ENCODE measurements around the gene LRFN2. TPM values are rescaled to one million over a fixed set of nuclear protein-coding genes. Genes with fewer than 3 reads are reported as not detected.

LRFN2 gene
- total RNA-seq, 1 donor from 2014 or later = not detected

DNA sequence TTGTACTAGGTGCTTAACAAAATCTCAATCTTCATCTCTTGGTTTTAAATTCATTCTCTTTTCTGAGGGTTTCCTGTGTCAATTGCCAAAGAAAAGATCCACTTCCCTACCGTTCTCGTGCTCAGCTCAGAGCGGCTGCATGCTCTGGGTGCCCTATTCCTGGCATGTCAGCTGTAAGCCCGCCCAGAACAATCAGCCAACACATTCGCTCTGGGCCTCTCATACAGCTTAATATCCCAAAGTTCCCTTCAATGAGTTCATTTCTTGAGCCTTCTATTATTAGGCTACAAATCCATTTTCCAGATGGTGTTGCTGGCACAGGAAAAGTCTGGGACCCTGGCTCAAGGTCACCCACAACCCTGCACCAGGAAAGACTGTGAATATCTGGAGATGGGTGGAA, 24.3 kb upstream of the LRFN2 start:
- H3K27ac Mint-ChIP-seq = no peak overlapping the region
- H3K4me3 Mint-ChIP-seq (ENCODE audit: low read depth) = no peak overlapping the region
- H3K9me3 Mint-ChIP-seq = no peaks in the 10 kb centered on the region
- no peaks in the 10 kb centered on the region for H3K36me3 Mint-ChIP-seq (ENCODE audit: low read depth)
- DNase-seq (ENCODE audit: low spot score) = no peak
- intact Hi-C loops (cut with micrococcal nuclease) = no loop called here
- no peaks in the 10 kb centered on the region for H3K4me1 Mint-ChIP-seq (ENCODE audit: low read depth)
- H3K27me3 Mint-ChIP-seq (ENCODE audit: low read depth) = peaks cover 32% of the 10 kb centered on the region

GRCh38 chr6:40610229-40610628, 23.1 kb upstream of the LRFN2 start:
- intact Hi-C loops (cut with micrococcal nuclease) = no loop called here
- no peaks in the 10 kb centered on the region for H3K36me3 Mint-ChIP-seq (ENCODE audit: low read depth)
- no peaks in the 10 kb centered on the region for H3K9me3 Mint-ChIP-seq
- H3K27me3 Mint-ChIP-seq (ENCODE audit: low read depth) = peaks cover 33% of the 10 kb centered on the region
- no peaks in the 10 kb centered on the region for H3K4me1 Mint-ChIP-seq (ENCODE audit: low read depth)
- H3K27ac Mint-ChIP-seq = no peak overlapping the region
- no peak overlapping the region for H3K4me3 Mint-ChIP-seq (ENCODE audit: low read depth)
- DNase-seq (ENCODE audit: low spot score) = no peak

DNA sequence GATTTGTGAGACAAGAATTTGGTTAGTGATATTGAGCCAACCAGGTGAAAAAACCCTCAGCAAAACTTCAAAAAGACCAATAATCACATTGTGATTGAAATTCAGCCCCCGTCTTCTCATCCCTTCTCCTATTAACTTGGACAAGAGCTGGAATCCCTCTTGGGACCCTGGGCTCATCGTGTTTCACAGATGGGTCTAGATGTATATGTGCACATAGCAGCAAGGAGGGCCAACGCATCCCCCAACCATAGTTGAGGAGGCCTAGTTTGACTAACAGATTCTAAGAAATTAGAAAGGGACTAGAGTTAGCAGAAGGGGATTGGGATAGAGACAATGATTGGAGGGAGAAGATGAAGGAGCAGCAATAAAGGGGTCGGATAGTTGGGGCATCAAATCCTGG, 19.8 kb upstream of the LRFN2 start:
- H3K9me3 Mint-ChIP-seq = no peaks in the 10 kb centered on the region
- peaks cover 45% of the 10 kb centered on the region for H3K27me3 Mint-ChIP-seq (ENCODE audit: low read depth)
- H3K4me3 Mint-ChIP-seq (ENCODE audit: low read depth) = no peak overlapping the region
- intact Hi-C loops (cut with micrococcal nuclease) = no loop called here
- H3K4me1 Mint-ChIP-seq (ENCODE audit: low read depth) = no peaks in the 10 kb centered on the region
- no peak overlapping the region for H3K27ac Mint-ChIP-seq
- DNase-seq (ENCODE audit: low spot score) = no peak
- H3K36me3 Mint-ChIP-seq (ENCODE audit: low read depth) = no peaks in the 10 kb centered on the region

- H3K4me3 Mint-ChIP-seq (ENCODE audit: low read depth) = no peak overlapping the region
- no peak overlapping the region for H3K27ac Mint-ChIP-seq
- H3K4me1 Mint-ChIP-seq (ENCODE audit: low read depth) = no peaks in the 10 kb centered on the region
- H3K27me3 Mint-ChIP-seq (ENCODE audit: low read depth) = peaks cover 47% of the 10 kb centered on the region
- no peaks in the 10 kb centered on the region for H3K9me3 Mint-ChIP-seq
- H3K36me3 Mint-ChIP-seq (ENCODE audit: low read depth) = no peaks in the 10 kb centered on the region
- DNase-seq (ENCODE audit: low spot score) = no peak
- intact Hi-C loops (cut with micrococcal nuclease) = no loop called here
These were observed 19.4 kb upstream of the LRFN2 start for GRCh38 chr6:40606526-40606925.

DNA sequence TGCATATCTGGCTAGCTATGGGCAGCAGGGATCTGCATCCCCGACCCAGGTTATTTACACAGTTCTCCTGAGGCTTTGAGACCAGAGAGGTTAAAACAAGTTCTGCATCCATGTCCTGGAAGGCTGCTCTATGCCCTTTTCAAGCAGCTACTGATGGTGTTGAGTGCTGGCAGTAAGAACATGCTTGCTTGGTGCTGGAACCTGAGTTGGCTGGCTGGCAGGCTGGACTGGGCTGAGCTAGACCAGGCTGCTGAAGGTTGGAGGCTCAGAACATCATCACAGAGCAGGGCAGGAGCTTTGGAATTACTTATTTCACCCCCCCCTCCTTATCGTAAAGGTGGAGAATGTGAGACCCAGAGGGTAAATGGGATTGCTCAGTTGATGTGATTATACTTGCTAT, 16.9 kb upstream of the LRFN2 start:
- no peaks in the 10 kb centered on the region for H3K9me3 Mint-ChIP-seq

DNA sequence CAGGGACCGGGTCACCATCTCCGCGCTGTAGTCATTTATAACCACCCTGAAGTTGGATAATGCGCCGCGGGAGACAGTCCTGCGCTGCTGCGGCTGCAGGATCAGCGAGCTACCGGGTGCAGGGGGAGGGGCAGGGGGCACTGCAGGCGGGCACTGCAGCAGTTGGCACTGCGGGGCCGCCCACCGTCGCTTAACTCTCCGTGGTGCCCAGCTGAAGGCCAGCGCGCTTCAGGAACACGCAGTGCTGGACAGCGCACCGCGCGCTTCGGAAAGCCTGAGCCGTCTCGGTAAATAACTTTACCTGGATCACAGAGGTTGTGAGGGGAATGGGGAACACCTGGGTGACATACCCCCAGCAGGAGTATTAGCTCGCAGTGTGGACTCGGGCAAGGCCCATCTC, 12.4 kb upstream of the LRFN2 start:
- H3K27me3 Mint-ChIP-seq (ENCODE audit: low read depth) = peaks cover 40% of the 10 kb centered on the region
- intact Hi-C loops (cut with micrococcal nuclease) = no loop called here
- H3K9me3 Mint-ChIP-seq = no peaks in the 10 kb centered on the region
- no peaks in the 10 kb centered on the region for H3K36me3 Mint-ChIP-seq (ENCODE audit: low read depth)
- no peak overlapping the region for H3K4me3 Mint-ChIP-seq (ENCODE audit: low read depth)
- H3K4me1 Mint-ChIP-seq (ENCODE audit: low read depth) = peaks cover 2% of the 10 kb centered on the region
- no peak overlapping the region for H3K27ac Mint-ChIP-seq
- no peak for DNase-seq (ENCODE audit: low spot score)

More for the DNA sequence above, 16.9 kb upstream of the LRFN2 start:
- no peaks in the 10 kb centered on the region for H3K4me1 Mint-ChIP-seq (ENCODE audit: low read depth)
- H3K27me3 Mint-ChIP-seq (ENCODE audit: low read depth) = peaks cover 50% of the 10 kb centered on the region
- H3K36me3 Mint-ChIP-seq (ENCODE audit: low read depth) = no peaks in the 10 kb centered on the region
- H3K4me3 Mint-ChIP-seq (ENCODE audit: low read depth) = no peak overlapping the region
- no peak for DNase-seq (ENCODE audit: low spot score)
- H3K27ac Mint-ChIP-seq = no peak overlapping the region
- intact Hi-C loops (cut with micrococcal nuclease) = no loop called here

DNA sequence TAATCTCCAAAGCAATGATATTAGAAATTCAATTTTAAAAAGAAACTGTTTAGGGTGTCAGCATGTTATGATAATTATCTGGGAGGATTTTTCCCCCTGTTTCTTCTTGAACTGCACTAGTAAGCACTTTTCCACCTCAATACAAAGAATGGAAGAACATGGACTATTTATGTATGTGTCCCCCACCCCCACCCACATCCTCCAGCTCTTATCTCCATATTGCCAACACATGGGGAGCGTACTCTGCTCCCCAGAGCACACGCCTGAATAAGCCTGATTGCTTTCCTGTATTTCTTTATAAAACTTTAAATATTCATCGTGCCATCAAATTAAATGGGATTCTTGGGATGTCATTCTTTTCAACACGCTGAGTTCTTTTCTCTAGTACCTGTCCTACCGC, 11.4 kb upstream of the LRFN2 start:
- Mint-ChIP-seq H3K27me3 (ENCODE audit: low read depth) (peaks cover 35% of the 10 kb centered on the region), H3K4me3 (ENCODE audit: low read depth) (no peak overlapping the region), H3K4me1 (ENCODE audit: low read depth) (peaks cover 2% of the 10 kb centered on the region), H3K27ac (no peak overlapping the region), H3K9me3 (no peaks in the 10 kb centered on the region), H3K36me3 (ENCODE audit: low read depth) (no peaks in the 10 kb centered on the region)
- intact Hi-C loops (cut with micrococcal nuclease) = no loop called here
- no peak for DNase-seq (ENCODE audit: low spot score)

DNA sequence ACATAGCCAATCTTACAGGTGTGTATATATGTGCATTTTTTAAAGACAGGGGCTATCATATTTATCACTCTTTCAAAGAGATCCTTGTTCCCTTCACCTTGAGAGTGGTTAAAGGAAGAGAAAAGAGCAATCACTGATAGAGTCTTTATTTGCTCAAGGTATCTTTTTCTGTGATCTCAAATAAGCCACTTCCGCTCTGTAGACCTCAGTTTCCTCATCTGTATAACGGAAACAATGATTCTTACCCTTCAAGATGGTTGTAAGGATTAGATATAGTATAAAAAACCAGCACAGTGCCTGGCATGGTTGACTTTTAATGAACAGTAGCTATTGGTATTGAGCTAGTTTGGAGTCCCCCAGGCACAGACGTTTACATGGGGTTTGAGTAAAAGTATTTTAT, 10.1 kb upstream of the LRFN2 start:
- H3K27ac Mint-ChIP-seq = no peak overlapping the region
- peaks cover 30% of the 10 kb centered on the region for H3K27me3 Mint-ChIP-seq (ENCODE audit: low read depth)
- intact Hi-C loops (cut with micrococcal nuclease) = no loop called here

DNA sequence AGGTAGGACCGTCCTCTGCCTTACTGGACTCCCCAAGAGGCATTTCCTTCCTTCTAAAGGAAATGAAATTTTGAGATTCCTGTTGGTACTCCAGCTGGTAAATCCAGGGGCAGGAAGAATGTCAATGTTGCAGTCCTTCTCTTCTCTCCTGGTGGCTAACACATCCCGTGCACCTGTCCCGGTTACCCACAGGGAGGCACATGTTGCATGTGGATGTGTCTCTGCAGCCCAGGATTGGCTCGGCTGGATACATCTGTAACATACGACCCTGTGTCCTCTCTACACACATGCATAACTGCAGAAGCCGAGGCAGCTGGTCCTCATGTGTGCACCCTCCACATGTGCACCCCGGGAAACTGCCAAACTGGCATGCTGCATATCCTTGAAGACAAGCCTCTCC, 1.3 kb upstream of the LRFN2 start:
- Mint-ChIP-seq H3K4me1 (ENCODE audit: low read depth) (peaks cover 14% of the 10 kb centered on the region), H3K27ac (no peak overlapping the region), H3K27me3 (ENCODE audit: low read depth) (peaks cover 55% of the 10 kb centered on the region), H3K36me3 (ENCODE audit: low read depth) (no peaks in the 10 kb centered on the region), H3K9me3 (no peaks in the 10 kb centered on the region), H3K4me3 (ENCODE audit: low read depth) (no peak overlapping the region)
- intact Hi-C loops (cut with micrococcal nuclease) = loop anchor here (10.0 kb wide), 1 partner anchor 264 kb away; no protein-coding TSS in a partner anchor
- DNase-seq (ENCODE audit: low spot score) = no peak

More for the DNA sequence above, 10.1 kb upstream of the LRFN2 start:
- Mint-ChIP-seq H3K36me3 (ENCODE audit: low read depth) (no peaks in the 10 kb centered on the region), H3K4me1 (ENCODE audit: low read depth) (peaks cover 2% of the 10 kb centered on the region), H3K4me3 (ENCODE audit: low read depth) (no peak overlapping the region), H3K9me3 (no peaks in the 10 kb centered on the region)
- DNase-seq (ENCODE audit: low spot score) = no peak

- intact Hi-C loops (cut with micrococcal nuclease) = loop anchor here (10.0 kb wide), 1 partner anchor 263 kb away; no protein-coding TSS in a partner anchor
These were observed 863 bp upstream of the LRFN2 start for GRCh38 chr6:40588070-40588384.

GRCh38 chr6:40586369-40587201, 579 bp downstream of the LRFN2 start:
- Mint-ChIP-seq H3K4me1 (ENCODE audit: low read depth) (peaks cover 14% of the 10 kb centered on the region), H3K27ac (no peak overlapping the region), H3K27me3 (ENCODE audit: low read depth) (peaks cover 50% of the 10 kb centered on the region), H3K4me3 (ENCODE audit: low read depth) (peak overlapping the region; percentile 78), H3K9me3 (no peaks in the 10 kb centered on the region), H3K36me3 (ENCODE audit: low read depth) (no peaks in the 10 kb centered on the region)
- intact Hi-C loops (cut with micrococcal nuclease) = loop anchor here (10.0 kb wide), 1 partner anchor 262 kb away; no protein-coding TSS in a partner anchor
- no peak for DNase-seq (ENCODE audit: low spot score)

More at GRCh38 chr6:40588070-40588384, 863 bp upstream of the LRFN2 start:
- DNase-seq (ENCODE audit: low spot score) = no peak
- Mint-ChIP-seq H3K27ac (no peak overlapping the region), H3K4me1 (ENCODE audit: low read depth) (peaks cover 14% of the 10 kb centered on the region), H3K9me3 (no peaks in the 10 kb centered on the region), H3K36me3 (ENCODE audit: low read depth) (no peaks in the 10 kb centered on the region), H3K4me3 (ENCODE audit: low read depth) (no peak overlapping the region), H3K27me3 (ENCODE audit: low read depth) (peaks cover 55% of the 10 kb centered on the region)

- no peak for DNase-seq (ENCODE audit: low spot score)
- no peak overlapping the region for H3K4me3 Mint-ChIP-seq (ENCODE audit: low read depth)
- no peaks in the 10 kb centered on the region for H3K36me3 Mint-ChIP-seq (ENCODE audit: low read depth)
- no peaks in the 10 kb centered on the region for H3K9me3 Mint-ChIP-seq
- peaks cover 50% of the 10 kb centered on the region for H3K27me3 Mint-ChIP-seq (ENCODE audit: low read depth)
- no peak overlapping the region for H3K27ac Mint-ChIP-seq
- intact Hi-C loops (cut with micrococcal nuclease) = loop anchor here (10.0 kb wide), 1 partner anchor 261 kb away; no protein-coding TSS in a partner anchor
- H3K4me1 Mint-ChIP-seq (ENCODE audit: low read depth) = peaks cover 14% of the 10 kb centered on the region
These were observed 1.4 kb downstream of the LRFN2 start for GRCh38 chr6:40585651-40586269.

DNA sequence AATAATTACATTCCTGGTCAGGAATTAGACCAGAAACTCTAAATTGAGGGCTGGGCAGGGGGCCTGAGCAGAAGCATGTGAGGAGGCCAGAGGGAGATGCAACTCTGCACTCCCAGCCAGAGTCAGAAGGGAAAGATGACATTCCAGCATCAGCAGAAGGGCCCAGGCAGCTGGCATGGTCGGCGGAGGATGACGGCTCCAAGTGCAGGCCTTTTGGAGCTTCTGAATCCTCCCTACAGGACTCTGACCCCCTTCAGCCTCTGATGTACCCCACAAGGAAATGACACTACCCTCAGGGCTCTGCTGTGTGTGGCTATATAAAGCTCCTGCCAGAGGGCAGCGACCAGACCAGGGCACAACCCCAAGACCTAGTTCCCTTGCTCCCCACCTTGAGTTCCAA, 1.9 kb downstream of the LRFN2 start:
- H3K4me3 Mint-ChIP-seq (ENCODE audit: low read depth) = no peak overlapping the region
- intact Hi-C loops (cut with micrococcal nuclease) = loop anchor here (10.0 kb wide), 1 partner anchor 260 kb away; no protein-coding TSS in a partner anchor
- H3K27ac Mint-ChIP-seq = no peak overlapping the region
- peaks cover 14% of the 10 kb centered on the region for H3K4me1 Mint-ChIP-seq (ENCODE audit: low read depth)
- H3K36me3 Mint-ChIP-seq (ENCODE audit: low read depth) = no peaks in the 10 kb centered on the region
- H3K9me3 Mint-ChIP-seq = no peaks in the 10 kb centered on the region
- DNase-seq (ENCODE audit: low spot score) = no peak
- H3K27me3 Mint-ChIP-seq (ENCODE audit: low read depth) = peaks cover 47% of the 10 kb centered on the region

Measured in activated T-helper 2 cell treated with anti-CD3 and anti-CD28 coated beads, Interferon-gamma antibody, Interleukin-2, Interleukin-4, amounts not matched to agents 10 μg/mL and 5 μg/mL and 100 μg/mL, durations not matched to agents 14 hours and 24 hours and 36 hours (primary cell).